ENCODE measurements around the gene HID1. TPM values are rescaled to one million over a fixed set of nuclear protein-coding genes. Genes with fewer than 3 reads are reported as not detected.
"Not testable (repeated sequence)": the region's sequence is repeated elsewhere in the genome, so short reads cannot be mapped to it uniquely, and the experiment has no call there.

The HID1 gene
- total RNA-seq, 4 donors from 2014 or later: 1.7 to 6.3 (median 2.6) TPM

DNA sequence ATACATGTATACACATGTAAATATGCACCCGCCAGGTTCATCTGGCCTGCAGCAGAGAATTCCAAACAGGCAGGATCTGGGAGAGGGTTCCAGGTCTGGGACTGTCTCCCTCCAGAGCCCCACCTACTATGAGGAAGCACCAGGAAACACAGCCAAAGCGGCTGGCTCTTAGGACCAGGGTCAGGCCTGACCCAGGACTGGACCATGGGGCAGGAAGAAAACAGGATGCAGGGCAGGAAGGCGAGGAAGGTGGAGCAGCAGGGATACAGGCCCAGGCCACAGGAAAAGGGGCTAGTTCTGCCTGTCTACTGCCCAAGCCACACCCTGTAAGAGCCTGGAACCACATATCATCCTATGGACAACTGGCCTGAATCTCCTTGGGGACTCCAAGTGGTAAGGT, 2.2 kb downstream of the HID1 start:
- Histone ChIP-seq H3K4me1 (peaks cover 17 to 55% (median 22%) of the 10 kb centered on the region in 3 donors), H3K27me3 (peaks cover 0 to 61% (median 1%) of the 10 kb centered on the region in 4 donors), H3K36me3 (no peaks in the 10 kb centered on the region), H3K4me3 (peak overlapping the region in 2 of 4 donors; percentile 65 to 87), H3K27ac (peak overlapping the region in 2 of 4 donors; percentile 62 to 78), H3K9me3 (no peaks in the 10 kb centered on the region)
- TF ChIP-seq, protein P1, sequence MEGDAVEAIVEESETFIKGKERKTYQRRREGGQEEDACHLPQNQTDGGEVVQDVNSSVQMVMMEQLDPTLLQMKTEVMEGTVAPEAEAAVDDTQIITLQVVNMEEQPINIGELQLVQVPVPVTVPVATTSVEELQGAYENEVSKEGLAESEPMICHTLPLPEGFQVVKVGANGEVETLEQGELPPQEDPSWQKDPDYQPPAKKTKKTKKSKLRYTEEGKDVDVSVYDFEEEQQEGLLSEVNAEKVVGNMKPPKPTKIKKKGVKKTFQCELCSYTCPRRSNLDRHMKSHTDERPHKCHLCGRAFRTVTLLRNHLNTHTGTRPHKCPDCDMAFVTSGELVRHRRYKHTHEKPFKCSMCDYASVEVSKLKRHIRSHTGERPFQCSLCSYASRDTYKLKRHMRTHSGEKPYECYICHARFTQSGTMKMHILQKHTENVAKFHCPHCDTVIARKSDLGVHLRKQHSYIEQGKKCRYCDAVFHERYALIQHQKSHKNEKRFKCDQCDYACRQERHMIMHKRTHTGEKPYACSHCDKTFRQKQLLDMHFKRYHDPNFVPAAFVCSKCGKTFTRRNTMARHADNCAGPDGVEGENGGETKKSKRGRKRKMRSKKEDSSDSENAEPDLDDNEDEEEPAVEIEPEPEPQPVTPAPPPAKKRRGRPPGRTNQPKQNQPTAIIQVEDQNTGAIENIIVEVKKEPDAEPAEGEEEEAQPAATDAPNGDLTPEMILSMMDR (IDR thresholded peaks at IDR 0.05): no peak
- TF ChIP-seq POLR2A (IDR thresholded peaks at IDR 0.05): no peak
- WGBS, 2 donors: 81 to 84% methylated on average over 3 of the region's 3 CpGs
- no peak for DNase-seq
- intact Hi-C loops (cut with DNase I): no loop called here

DNA sequence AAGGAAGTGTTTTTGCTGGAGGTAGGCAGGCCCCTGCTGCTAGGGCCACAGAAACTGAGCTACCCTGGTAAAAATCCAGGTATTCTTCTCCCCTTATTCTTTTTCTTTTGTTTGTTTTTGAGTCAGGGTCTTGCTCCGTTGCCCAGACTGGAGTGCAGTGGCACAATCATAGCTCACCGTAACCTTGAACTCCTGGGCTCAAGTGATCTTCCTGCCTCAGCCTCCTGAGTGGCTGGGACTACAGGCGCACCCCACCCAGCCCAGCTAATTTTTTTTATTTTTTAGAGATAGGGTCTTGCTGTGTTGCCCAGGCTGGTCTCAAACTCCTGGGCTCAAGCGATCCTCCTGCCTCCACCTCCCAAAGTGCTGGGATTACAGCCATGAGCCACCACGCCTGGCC, 3.1 kb downstream of the HID1 start:
- H3K27ac ChIP-seq: not testable (repeated sequence)

DNA sequence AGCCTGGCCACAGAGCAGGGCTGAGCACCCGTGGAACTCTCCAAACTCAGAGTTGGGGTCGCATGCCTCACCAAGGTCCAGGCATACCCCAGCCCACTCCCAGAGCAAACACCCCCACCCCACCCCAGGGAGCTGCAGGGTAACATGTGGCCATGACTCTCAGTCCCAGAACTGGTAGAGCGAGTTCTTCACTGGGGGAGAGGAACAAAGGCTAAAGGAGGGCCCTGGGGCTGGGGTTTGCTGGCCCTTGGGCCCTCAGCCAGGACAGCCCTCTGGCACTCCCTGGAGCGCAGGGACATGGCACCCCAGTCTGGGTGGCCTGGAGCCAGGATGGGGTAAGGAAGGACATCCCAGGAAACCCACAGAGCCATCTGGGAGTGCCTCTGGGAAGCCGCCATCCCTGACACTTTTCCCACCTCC, 4.2 kb downstream of the HID1 start:
- 100% methylated on average over 1 of the region's 5 CpGs; no CpG with 5 or more reads in 1 of the 2 donors for WGBS, 2 donors
- H3K4me3 ChIP-seq: no peak overlapping the region
- peaks cover 17 to 63% (median 22%) of the 10 kb centered on the region in 3 donors for H3K4me1 ChIP-seq
- H3K27me3 ChIP-seq: peaks cover 0 to 40% (median 1%) of the 10 kb centered on the region in 4 donors
- H3K9me3 ChIP-seq: no peaks in the 10 kb centered on the region
- no peak for TF ChIP-seq POLR2A (IDR thresholded peaks at IDR 0.05)
- TF ChIP-seq, protein P1 (IDR thresholded peaks at IDR 0.05): no peak
- intact Hi-C loops (cut with DNase I): loop anchor here (10.0 kb wide), 2 partner anchors 136 to 226 kb away; partner anchors contain the start of gene ARMC7
- no peak overlapping the region for H3K27ac ChIP-seq
- no peak for DNase-seq
- no peaks in the 10 kb centered on the region for H3K36me3 ChIP-seq

More for the DNA sequence above, 3.1 kb downstream of the HID1 start:
- 88 to 92% methylated on average over 5 of the region's 5 CpGs for WGBS, 2 donors
- not testable (repeated sequence) for DNase-seq, H3K36me3 ChIP-seq, H3K9me3 ChIP-seq, H3K4me3 ChIP-seq
- H3K4me1 ChIP-seq: peaks cover 17 to 63% (median 22%) of the 10 kb centered on the region in 3 donors
- H3K27me3 ChIP-seq: peaks cover 0 to 52% (median 1%) of the 10 kb centered on the region in 4 donors
- intact Hi-C loops (cut with DNase I): loop anchor here (10.0 kb wide), 2 partner anchors 135 to 225 kb away; partner anchors contain the start of gene ARMC7

DNA sequence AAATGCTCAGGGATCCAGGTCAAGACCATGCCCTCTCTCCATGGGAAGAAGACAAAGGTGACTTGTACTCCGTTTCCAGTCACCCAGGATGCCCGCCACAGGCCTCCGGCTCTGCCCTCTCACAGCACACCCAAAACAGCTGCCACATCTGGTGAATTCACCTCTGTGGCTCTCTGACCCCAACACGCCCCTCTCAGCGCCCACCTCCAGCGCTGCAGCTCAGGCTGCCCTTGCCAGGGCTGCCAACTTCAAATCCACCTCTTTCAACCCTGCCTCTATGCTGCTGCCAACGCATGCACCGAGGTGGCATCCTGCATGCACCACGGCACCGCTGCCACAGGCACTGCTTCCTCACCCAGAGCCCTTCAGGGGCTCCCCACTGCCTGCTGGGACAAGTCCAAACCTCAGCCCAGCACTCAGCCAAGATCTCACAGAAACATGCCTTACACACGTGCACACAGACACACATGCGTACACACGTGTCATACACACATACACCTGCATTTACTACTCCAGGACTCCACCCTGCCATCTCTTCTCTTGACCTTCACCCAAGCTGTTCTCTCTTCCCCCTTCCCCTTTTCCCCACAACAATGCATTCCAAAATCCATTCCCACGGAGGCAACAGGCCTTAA, 7.5 kb downstream of the HID1 start:
- intact Hi-C loops (cut with DNase I): loop anchor here (10.0 kb wide), 2 partner anchors 140 to 230 kb away; partner anchors contain the start of gene ARMC7
- H3K4me1 ChIP-seq: peaks cover 11 to 52% (median 15%) of the 10 kb centered on the region in 3 donors
- no peaks in the 10 kb centered on the region for H3K36me3 ChIP-seq
- H3K9me3 ChIP-seq: no peaks in the 10 kb centered on the region
- H3K27ac ChIP-seq: no peak overlapping the region
- WGBS, 2 donors: 39 to 59% methylated on average over 10 to 11 of the region's 14 CpGs
- H3K27me3 ChIP-seq: peaks cover 0 to 8% (median 0%) of the 10 kb centered on the region in 4 donors
- no peak for DNase-seq
- TF ChIP-seq POLR2A (IDR thresholded peaks at IDR 0.05): no peak
- no peak overlapping the region for H3K4me3 ChIP-seq

DNA sequence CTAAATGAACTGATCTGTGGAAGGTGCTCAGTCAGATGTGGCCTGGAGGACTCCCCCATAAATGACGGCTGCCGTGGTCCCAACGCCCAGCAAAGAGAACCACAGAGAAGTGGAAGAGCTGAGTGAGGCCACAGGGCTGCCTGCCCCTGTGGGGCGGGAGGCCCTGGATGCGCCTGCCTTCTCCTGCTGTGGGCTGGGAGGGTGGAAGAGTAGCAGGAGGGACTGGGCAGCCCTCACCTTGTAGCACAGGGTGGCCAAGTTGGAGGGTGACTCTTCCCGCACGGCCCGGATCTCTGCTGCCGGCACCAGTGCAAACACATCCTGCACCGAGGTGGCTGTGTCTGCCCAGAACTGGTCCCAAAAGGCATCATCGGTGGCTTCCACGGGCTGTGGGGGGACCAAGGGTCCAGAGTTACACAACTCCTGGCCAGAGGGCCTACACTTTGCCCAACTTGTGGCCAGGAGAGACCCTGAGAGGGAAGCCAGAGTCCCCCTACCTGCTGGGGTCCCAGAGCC, 8.3 kb downstream of the HID1 start:
- Histone ChIP-seq H3K27ac (no peak overlapping the region), H3K9me3 (no peaks in the 10 kb centered on the region), H3K36me3 (no peaks in the 10 kb centered on the region), H3K4me1 (peaks cover 11 to 45% (median 16%) of the 10 kb centered on the region in 3 donors), H3K27me3 (peaks cover 0 to 4% (median 0%) of the 10 kb centered on the region in 4 donors), H3K4me3 (no peak overlapping the region)
- TF ChIP-seq POLR2A (IDR thresholded peaks at IDR 0.05): no peak
- TF ChIP-seq, protein P1 (IDR thresholded peaks at IDR 0.05): no peak
- 87% methylated on average over 5 of the region's 12 CpGs; no CpG with 5 or more reads in 1 of the 2 donors for WGBS, 2 donors
- no peak for DNase-seq
- intact Hi-C loops (cut with DNase I): loop anchor here (10.0 kb wide), 2 partner anchors 140 to 230 kb away; partner anchors contain the start of gene ARMC7

DNA sequence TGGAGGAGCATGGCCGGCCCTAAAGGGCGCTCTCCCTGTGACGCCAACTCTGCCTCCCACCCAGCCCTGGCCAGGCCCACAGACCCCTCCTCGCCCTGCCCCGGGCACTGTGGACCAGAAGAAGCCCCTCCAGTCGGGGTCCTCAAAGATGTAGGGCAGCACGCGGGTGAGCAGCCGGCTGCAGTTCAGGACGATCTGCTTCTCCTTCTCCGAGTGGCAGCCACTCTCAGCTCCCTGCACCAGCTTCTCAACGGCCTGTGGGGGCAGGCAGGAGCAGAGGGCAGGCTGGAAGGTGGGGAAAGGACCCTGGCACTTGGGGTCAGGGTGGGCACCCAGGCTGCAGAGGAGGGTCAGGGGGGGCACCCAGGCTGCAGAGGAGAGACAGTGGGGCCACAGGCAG, 8.9 kb downstream of the HID1 start:
- H3K27ac ChIP-seq: no peak overlapping the region
- intact Hi-C loops (cut with DNase I): loop anchor here (10.0 kb wide), 2 partner anchors 141 to 231 kb away; partner anchors contain the start of gene ARMC7
- H3K27me3 ChIP-seq: peaks cover 0 to under 1% (median 0%) of the 10 kb centered on the region in 4 donors
- H3K4me3 ChIP-seq: no peak overlapping the region
- TF ChIP-seq, protein P1 (IDR thresholded peaks at IDR 0.05): peak in 1 of 6 experiments; percentile 5
- no peak for TF ChIP-seq POLR2A (IDR thresholded peaks at IDR 0.05)
- H3K36me3 ChIP-seq: no peaks in the 10 kb centered on the region
- WGBS, 2 donors: no CpG with 5 or more reads among the region's 12 CpGs
- DNase-seq: no peak
- no peaks in the 10 kb centered on the region for H3K9me3 ChIP-seq
- H3K4me1 ChIP-seq: peaks cover 11 to 39% (median 12%) of the 10 kb centered on the region in 3 donors
